Neural cell (in vitro differentiated cells): Measurements from ENCODE around the gene NKAPD1. TPM values are rescaled to one million over a fixed set of nuclear protein-coding genes. Genes with fewer than 3 reads are reported as not detected.
"Not testable (repeated sequence)": the region's sequence is repeated elsewhere in the genome, so short reads cannot be mapped to it uniquely, and the experiment has no call there.

Source experiments
- H2AFZ ChIP-seq: fragments of 200-600, 300-800 bp; sonication (generic), shearing (Covaris generic); 2 replicates; pipeline ENCODE4 v1.6.0; 2014; ENCODE audit warnings: low read depth, mild to moderate bottlenecking, antibody characterized with exemption, low read length, moderate library complexity
- H3F3A ChIP-seq: fragments of 200-600 bp; shearing (Covaris generic); 2 replicates; pipeline ENCODE4 v1.6.1; 2016; ENCODE audit warnings: mild to moderate bottlenecking, moderate library complexity, mixed read lengths, antibody characterized with exemption, low read length; ENCODE audit not compliant: insufficient read depth, poor library complexity, severe bottlenecking
- H3K27ac ChIP-seq: fragments of 200-600, 300-800 bp; sonication (generic), shearing (Covaris generic); 2 replicates; pipeline ENCODE4 v1.5.1; 2014; ENCODE audit warnings: mild to moderate bottlenecking, low read length, moderate library complexity
- H3K27me3 ChIP-seq: fragments of 300-800, 200-600 bp; sonication (generic), shearing (Covaris generic); 2 replicates; pipeline ENCODE4 v1.6.0; 2014; ENCODE audit warnings: mild to moderate bottlenecking, low read depth, low read length, moderate library complexity; ENCODE audit not compliant: insufficient read depth
- H3K36me3 ChIP-seq: fragments of 300-800, 200-600 bp; sonication (generic), shearing (Covaris generic); 2 replicates; pipeline ENCODE4 v1.5.1; 2014; ENCODE audit warnings: mild to moderate bottlenecking, antibody characterized with exemption, low read length, moderate library complexity; ENCODE audit not compliant: insufficient read depth
- H3K4me2 ChIP-seq: fragments of 300-800, 200-600 bp; sonication (generic), shearing (Covaris generic); 2 replicates; pipeline ENCODE4 v1.6.0; 2014; ENCODE audit warnings: mild to moderate bottlenecking, low read length
- H3K4me3 ChIP-seq: fragments of 300-800, 200-600 bp; sonication (generic), shearing (Covaris generic); 2 replicates; pipeline ENCODE4 v1.5.1; 2014; ENCODE audit warnings: mild to moderate bottlenecking, low read length, moderate library complexity
- H3K79me2 ChIP-seq: fragments of 200-600 bp; shearing (Covaris generic); replicated peaks from 2 replicates; pipeline ENCODE4 v1.6.0; 2014; ENCODE audit warnings: mild to moderate bottlenecking, low read length, moderate library complexity; ENCODE audit not compliant: insufficient read depth
- H3K9ac ChIP-seq: fragments of 300-800, 200-600 bp; sonication (generic), shearing (Covaris generic); 2 replicates; pipeline ENCODE4 v1.6.1; 2016; ENCODE audit warnings: mild to moderate bottlenecking, low read length, mixed read lengths
- H3K9me2 ChIP-seq: fragments of 200-600 bp; shearing (Covaris generic); 2 replicates; pipeline ENCODE4 v1.6.1; 2016; ENCODE audit warnings: mild to moderate bottlenecking, low read length, mixed read lengths; ENCODE audit not compliant: insufficient read depth
- H3K9me3 ChIP-seq: fragments of 200-600, 300-800 bp; sonication (generic), shearing (Covaris generic); 2 replicates; pipeline ENCODE4 v1.6.1; 2016; ENCODE audit warnings: mild to moderate bottlenecking, mixed run types, low read length, moderate library complexity, mixed read lengths
- H4K20me1 ChIP-seq: fragments of 200-600 bp; shearing (Covaris generic); 2 replicates; pipeline ENCODE4 v1.6.1; 2016; ENCODE audit warnings: mild to moderate bottlenecking, mixed run types; ENCODE audit not compliant: insufficient read depth
- CTCF ChIP-seq: fragments of 450-650 bp; IDR thresholded peaks from 2 replicates; pipeline ENCODE4 v1.5.1; 2014; ENCODE audit warnings: antibody characterized with exemption, mild to moderate bottlenecking, moderate library complexity; ENCODE audit not compliant: poor library complexity, severe bottlenecking
- EP300 ChIP-seq: fragments of 450-650 bp; conservative IDR thresholded peaks from 2 replicates; pipeline ENCODE4 v1.6.1; 2014; ENCODE audit warnings: antibody characterized with exemption, mild to moderate bottlenecking, moderate library complexity; ENCODE audit not compliant: poor library complexity, severe bottlenecking
- EZH2 ChIP-seq: fragments of 200-600, 300-800 bp; shearing (Covaris generic), sonication (generic); IDR thresholded peaks from 2 replicates; pipeline ENCODE4 v1.6.1; 2014; ENCODE audit warnings: antibody characterized with exemption, low read length, borderline replicate concordance, mild to moderate bottlenecking; ENCODE audit not compliant: insufficient read depth, poor library complexity, severe bottlenecking
- MXI1 ChIP-seq: fragments of 450-650 bp; conservative IDR thresholded peaks from 2 replicates; pipeline ENCODE4 v1.6.1; 2014; ENCODE audit warnings: antibody characterized with exemption, mild to moderate bottlenecking; ENCODE audit not compliant: poor library complexity, severe bottlenecking
- POLR2AphosphoS5 ChIP-seq: IDR thresholded peaks from 2 replicates; pipeline ENCODE4 v1.6.1; 2012
- RAD21 ChIP-seq: fragments of 450-650 bp; conservative IDR thresholded peaks from 2 replicates; pipeline ENCODE4 v1.6.1; 2014; ENCODE audit warnings: antibody characterized with exemption, mild to moderate bottlenecking, moderate library complexity
- REST ChIP-seq: IDR thresholded peaks from 2 replicates; pipeline ENCODE4 v1.6.1; 2012; ENCODE audit warnings: borderline replicate concordance
- SMC3 ChIP-seq: fragments of 450-650 bp; conservative IDR thresholded peaks from 2 replicates; pipeline ENCODE4 v1.6.1; 2014; ENCODE audit warnings: antibody characterized with exemption, mild to moderate bottlenecking, moderate library complexity; ENCODE audit not compliant: poor library complexity
- TAF1 ChIP-seq: IDR thresholded peaks from 2 replicates; pipeline ENCODE4 v1.6.1; 2012; ENCODE audit warnings: low read depth
- polyA plus RNA-seq: library from polyadenylated mRNA; depleted of rRNA; stranded (reverse); fragments of >200 nt; gene quantifications from 2 replicates; pipeline ENCODE4 v1.2.3, GENCODE V29; 2014

NKAPD1 gene
- polyA plus RNA-seq, 1 donor from 2014 or later, result 37.7 TPM

- Histone ChIP-seq H3K9ac (no peak overlapping the region), H3K27ac (no peak overlapping the region), H3K9me3 (no peaks in the 10 kb centered on the region), H2AFZ (no peak overlapping the region), H4K20me1 (no peaks in the 10 kb centered on the region), H3F3A (no peaks in the 10 kb centered on the region), H3K4me2 (no peak overlapping the region), H3K36me3 (no peaks in the 10 kb centered on the region), H3K79me2 (no peaks in the 10 kb centered on the region), H3K9me2 (no peaks in the 10 kb centered on the region), H3K27me3 (no peaks in the 10 kb centered on the region), H3K4me3 (no peak overlapping the region)
- TF ChIP-seq EP300 (no peak), MXI1 (no peak), SMC3 (no peak), RAD21 (no peak), CTCF (no peak), EZH2 (no peak), REST (no peak)
Measured at GRCh38 chr11:112042961-112043304, 31.2 kb upstream of the NKAPD1 start.

GRCh38 chr11:112044961-112045360, 29.1 kb upstream of the NKAPD1 start:
- no peak overlapping the region for H3K9ac ChIP-seq
- no peaks in the 10 kb centered on the region for H3K9me2 ChIP-seq
- H3F3A ChIP-seq, result no peaks in the 10 kb centered on the region
- H3K9me3 ChIP-seq, result no peaks in the 10 kb centered on the region
- no peak overlapping the region for H2AFZ ChIP-seq
- H3K36me3 ChIP-seq, result no peaks in the 10 kb centered on the region
- H4K20me1 ChIP-seq, result no peaks in the 10 kb centered on the region
- H3K27me3 ChIP-seq, result no peaks in the 10 kb centered on the region
- H3K27ac ChIP-seq, result no peak overlapping the region
- no peaks in the 10 kb centered on the region for H3K79me2 ChIP-seq
- TF ChIP-seq REST (no peak), MXI1 (no peak), CTCF (no peak), EP300 (no peak), POLR2AphosphoS5 (no peak), SMC3 (no peak), EZH2 (no peak), TAF1 (no peak), RAD21 (no peak)
- no peak overlapping the region for H3K4me3 ChIP-seq
- H3K4me2 ChIP-seq, result no peak overlapping the region

- not testable (repeated sequence) for H3K9ac ChIP-seq, H3K9me3 ChIP-seq, H3K27ac ChIP-seq, H3K79me2 ChIP-seq, H3K4me2 ChIP-seq, H3K27me3 ChIP-seq, H4K20me1 ChIP-seq, H3K9me2 ChIP-seq, H3K4me3 ChIP-seq, H3F3A ChIP-seq, H2AFZ ChIP-seq, H3K36me3 ChIP-seq
Measured at GRCh38 chr11:112046647-112047046, 27.5 kb upstream of the NKAPD1 start.
